GM20431 (cell line): Measurements from ENCODE around the gene KIAA1671.

Source experiments
- in situ Hi-C: fragments of 300-500 bp; cut with MseI, MboI; formaldehyde crosslinking; loops from one replicate; pipeline ENCODE4 v1.15.0; 2020; ENCODE audit warnings: low sequenced_read_pairs; ENCODE audit not compliant: unreplicated experiment

The KIAA1671 gene

GRCh38 chr22:24977370-24978221, 25.1 kb downstream of the KIAA1671 start:
- in situ Hi-C loops, result no loop called here

GRCh38 chr22:24978308-24978707, 25.8 kb downstream of the KIAA1671 start:
- in situ Hi-C loops, result no loop called here

GRCh38 chr22:24981066-24981465, 28.6 kb downstream of the KIAA1671 start:
- in situ Hi-C loops, result no loop called here

- in situ Hi-C loops, result no loop called here
These were observed 29.1 kb downstream of the KIAA1671 start for GRCh38 chr22:24981656-24982055.

- in situ Hi-C loops, result no loop called here
These were observed 30.0 kb downstream of the KIAA1671 start for GRCh38 chr22:24982301-24983056.

- in situ Hi-C loops, result no loop called here
These were observed 30.6 kb downstream of the KIAA1671 start for GRCh38 chr22:24983151-24983550.

GRCh38 chr22:24984122-24984521, 31.6 kb downstream of the KIAA1671 start:
- in situ Hi-C loops, result no loop called here

- in situ Hi-C loops, result no loop called here
These were observed 33.3 kb downstream of the KIAA1671 start for GRCh38 chr22:24985826-24986214.

- in situ Hi-C loops, result no loop called here
These were observed 34.3 kb downstream of the KIAA1671 start for GRCh38 chr22:24986816-24987215.

- in situ Hi-C loops, result no loop called here
These were observed 36.6 kb downstream of the KIAA1671 start for GRCh38 chr22:24989135-24989534.

GRCh38 chr22:24989541-24989951, 37.0 kb downstream of the KIAA1671 start:
- in situ Hi-C loops, result no loop called here

- in situ Hi-C loops, result no loop called here
These were observed 37.9 kb downstream of the KIAA1671 start for GRCh38 chr22:24990344-24990905.

GRCh38 chr22:24992946-24993345, 40.4 kb downstream of the KIAA1671 start:
- in situ Hi-C loops, result no loop called here

- in situ Hi-C loops, result no loop called here
These were observed 41.7 kb downstream of the KIAA1671 start for GRCh38 chr22:24994070-24994763.

- in situ Hi-C loops, result no loop called here
These were observed 43.2 kb downstream of the KIAA1671 start for GRCh38 chr22:24995649-24996180.

GRCh38 chr22:24996420-24996952, 44.0 kb downstream of the KIAA1671 start:
- in situ Hi-C loops, result no loop called here

GRCh38 chr22:24997023-24997422, 44.5 kb downstream of the KIAA1671 start:
- in situ Hi-C loops, result no loop called here

GRCh38 chr22:25000686-25001085, 48.2 kb downstream of the KIAA1671 start:
- in situ Hi-C loops, result no loop called here

- in situ Hi-C loops, result no loop called here
These were observed 49.9 kb downstream of the KIAA1671 start for GRCh38 chr22:25002241-25002985.
